Middle frontal gyrus (tissue), 1 donor: ENCODE measurements around the gene ASB2.

Experiments used
- DNase-seq: peaks from one replicate; pipeline ENCODE4 v3.0.0-alpha.2; 2015; ENCODE audit warnings: low spot score; ENCODE audit errors: extremely low spot score

ASB2 gene

DNA sequence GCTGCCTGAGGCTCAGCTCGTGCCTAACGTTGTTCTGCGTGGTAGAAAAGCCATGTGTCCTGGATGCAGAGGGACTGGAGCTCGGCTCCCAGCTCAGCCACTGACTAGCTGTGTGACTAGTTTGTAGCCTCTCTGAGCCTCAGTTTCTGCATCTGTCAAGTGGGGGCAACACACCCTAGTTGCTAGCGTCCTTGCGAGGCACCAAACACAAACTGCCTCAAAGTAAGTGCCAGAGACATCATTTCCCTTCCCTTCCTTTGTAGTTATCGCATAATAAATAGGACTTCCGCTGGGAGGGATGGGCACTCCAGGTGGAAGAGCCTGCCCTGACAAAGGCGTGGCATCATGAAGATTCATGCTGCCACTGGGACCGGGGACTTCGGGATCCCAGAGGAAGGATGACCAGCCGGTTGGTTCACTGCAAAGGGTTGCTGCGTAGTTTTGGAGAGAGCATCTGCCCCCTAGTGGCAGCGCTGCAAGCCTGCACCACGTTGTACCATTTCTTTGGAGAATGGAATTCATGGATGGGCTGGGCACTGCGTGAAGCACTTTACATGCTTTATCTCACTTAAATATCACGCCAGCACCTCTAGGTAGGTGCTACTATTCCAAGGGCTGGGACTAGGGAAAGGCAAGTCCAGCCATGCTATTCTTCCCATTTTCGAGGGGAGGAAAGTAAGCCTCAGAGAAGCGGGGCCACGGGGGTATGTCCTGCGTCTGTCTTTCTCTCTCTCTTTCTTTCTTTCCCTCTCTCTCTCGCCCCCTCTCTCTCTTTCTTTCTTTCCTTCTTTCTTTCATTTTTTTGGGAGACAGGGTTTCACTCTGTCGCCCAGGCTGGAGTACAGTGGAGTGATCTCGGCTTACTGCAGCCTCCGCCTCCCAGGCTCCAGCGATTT lies 25.4 kb upstream of the ASB2 start:
- DNase-seq = peak; percentile 51

DNA sequence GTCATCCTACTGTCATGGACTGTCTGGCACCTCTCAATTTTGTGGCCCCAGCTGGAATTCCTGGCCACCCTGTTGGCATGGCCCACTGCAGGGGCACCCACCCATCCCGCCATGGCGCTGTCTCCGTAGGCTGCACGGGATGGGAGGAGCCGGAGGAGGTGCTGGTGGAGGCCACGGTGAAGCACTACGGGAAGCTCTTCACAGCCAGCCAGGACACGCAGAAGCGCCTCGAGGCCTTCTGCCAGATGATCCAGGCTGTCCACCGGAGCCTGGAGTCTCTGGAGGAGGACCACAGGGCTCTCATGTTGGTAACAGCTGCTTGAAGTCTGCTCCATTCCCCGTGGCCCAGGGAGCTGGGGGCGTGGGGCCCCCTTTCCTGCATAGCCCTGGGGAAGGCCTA lies 24.6 kb upstream of the ASB2 start:
- no peak for DNase-seq

DNA sequence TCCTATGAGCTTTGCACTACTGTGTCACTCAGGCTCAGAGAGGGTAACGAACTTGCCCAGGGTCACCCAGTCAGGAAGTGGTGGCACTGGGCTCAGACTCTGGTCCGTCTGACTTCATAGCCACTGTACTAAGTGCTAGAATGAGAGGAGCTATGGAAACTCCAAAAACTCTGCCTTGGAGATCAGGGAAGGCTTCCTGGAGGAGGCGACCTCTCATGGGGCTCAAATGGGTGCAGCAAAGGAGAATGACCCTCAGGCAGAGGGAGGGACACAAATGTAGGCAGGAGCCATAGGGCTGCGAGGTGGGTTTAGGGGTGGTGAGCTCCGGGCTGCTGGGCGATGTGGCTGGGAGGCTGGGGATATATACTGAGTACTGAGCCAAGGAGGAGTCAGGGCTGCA lies 23.9 kb upstream of the ASB2 start:
- DNase-seq = no peak

- DNase-seq = no peak
These were observed 23.2 kb upstream of the ASB2 start for GRCh38 chr14:93999573-93999972.

- DNase-seq = no peak
These were observed 22.6 kb upstream of the ASB2 start for GRCh38 chr14:93998871-93999403.

DNA sequence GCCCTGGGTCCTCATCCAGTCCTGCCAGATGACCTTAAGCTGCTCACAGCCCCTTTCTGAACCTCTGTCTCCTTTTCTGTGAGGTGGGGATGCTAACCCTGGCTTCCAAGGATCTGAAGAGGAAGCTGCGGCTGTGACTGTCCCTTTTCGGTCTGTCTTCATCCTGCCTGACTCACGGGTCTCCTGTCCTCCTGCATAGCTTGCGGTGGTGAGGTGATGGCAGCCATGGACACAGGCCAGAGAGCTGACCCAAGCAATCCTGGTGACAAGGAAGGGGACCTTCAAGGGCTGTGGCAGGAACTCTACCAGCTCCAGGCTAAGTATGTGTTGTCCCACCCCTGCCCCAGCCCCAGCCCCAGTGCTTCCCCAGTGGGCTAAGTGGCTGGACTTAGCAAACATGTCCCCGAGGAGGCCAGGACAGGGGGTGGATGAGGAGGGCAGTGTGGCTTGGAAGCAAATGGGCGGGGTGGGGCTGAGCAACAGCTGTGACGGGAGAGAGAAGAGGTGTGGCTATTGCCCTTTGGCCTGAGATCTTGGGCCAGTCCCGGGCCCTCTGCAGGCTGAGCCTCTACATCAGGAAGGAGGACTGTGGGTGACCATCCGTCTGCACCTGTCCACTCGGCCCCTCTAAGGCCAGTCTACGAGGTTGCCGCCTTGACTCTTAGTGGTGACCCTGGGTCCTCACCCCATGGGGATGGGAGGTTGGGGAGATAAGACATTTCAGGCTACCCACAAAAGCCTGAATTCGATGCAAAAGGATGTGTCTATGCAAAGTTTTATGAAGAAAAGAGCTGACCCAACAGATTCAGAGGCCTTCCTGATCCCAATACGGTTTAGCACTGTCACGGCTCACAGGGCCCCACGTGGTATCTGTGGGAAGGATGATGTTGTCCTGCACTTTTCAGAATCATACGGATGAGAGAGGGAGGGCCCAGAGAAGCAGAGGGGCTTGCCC lies 21.8 kb upstream of the ASB2 start:
- DNase-seq = no peak

GRCh38 chr14:93997082-93997481 lies 20.7 kb upstream of the ASB2 start, which contains the start of gene CCDC197:
TSS of gene CCDC197 (plus strand) at chr14:93997301. CDS start at chr14:93998132, 831 bp downstream.
- DNase-seq = no peak

DNA sequence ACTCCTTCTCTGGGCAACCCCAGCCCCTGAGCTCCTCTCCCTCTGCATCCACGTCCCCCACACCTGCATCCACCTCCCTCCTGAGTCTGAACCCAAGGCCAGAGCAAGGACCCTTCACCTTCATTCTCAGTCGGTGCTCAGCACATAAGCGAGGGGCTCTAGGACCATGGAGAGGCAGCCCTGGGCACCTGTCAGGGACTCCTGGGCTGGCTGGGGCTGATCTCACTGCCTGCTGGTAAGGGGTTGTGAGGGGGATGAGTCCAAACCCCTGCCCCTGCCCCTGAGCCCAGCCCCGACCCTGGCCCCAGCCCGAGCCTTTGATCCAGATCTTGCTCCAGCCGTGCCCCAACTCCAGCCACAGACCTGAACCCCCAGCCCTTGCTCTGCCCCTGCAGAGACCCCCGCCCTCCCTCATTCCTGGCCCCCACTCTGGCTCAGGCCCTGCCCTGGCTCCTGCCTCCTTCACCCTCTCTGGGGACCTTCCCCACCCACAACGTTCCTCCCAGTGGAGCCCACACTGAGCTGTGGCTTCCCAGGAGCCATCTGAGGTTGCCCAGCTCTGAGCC lies 19.8 kb upstream of the ASB2 start:
- no peak for DNase-seq

- DNase-seq = peak; percentile 21
These were observed 18.7 kb upstream of the ASB2 start for GRCh38 chr14:93994919-93995682.

GRCh38 chr14:93993382-93993781 lies 17.0 kb upstream of the ASB2 start:
- no peak for DNase-seq

GRCh38 chr14:93991649-93992048 lies 15.3 kb upstream of the ASB2 start:
- no peak for DNase-seq

DNA sequence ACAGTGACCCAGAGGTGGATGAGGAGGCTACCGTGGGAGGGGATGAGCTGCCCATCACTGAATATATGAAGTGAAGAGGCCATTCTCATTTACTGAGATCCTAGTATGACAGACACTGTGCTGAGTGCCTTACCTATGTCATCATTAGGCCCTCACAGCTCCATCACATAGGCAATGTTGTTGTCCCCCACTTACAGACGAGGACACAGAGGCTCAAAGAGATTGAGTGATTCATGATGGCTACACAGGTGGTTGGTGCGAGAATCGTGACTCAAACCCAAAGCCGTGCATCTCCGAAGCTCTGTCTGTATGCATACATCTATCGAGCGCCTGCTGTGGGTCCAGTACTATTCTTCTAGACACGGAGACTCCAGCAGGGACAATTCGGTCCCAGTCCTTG lies 14.8 kb upstream of the ASB2 start:
- no peak for DNase-seq

- no peak for DNase-seq
These were observed 13.6 kb upstream of the ASB2 start for GRCh38 chr14:93989939-93990338.

DNA sequence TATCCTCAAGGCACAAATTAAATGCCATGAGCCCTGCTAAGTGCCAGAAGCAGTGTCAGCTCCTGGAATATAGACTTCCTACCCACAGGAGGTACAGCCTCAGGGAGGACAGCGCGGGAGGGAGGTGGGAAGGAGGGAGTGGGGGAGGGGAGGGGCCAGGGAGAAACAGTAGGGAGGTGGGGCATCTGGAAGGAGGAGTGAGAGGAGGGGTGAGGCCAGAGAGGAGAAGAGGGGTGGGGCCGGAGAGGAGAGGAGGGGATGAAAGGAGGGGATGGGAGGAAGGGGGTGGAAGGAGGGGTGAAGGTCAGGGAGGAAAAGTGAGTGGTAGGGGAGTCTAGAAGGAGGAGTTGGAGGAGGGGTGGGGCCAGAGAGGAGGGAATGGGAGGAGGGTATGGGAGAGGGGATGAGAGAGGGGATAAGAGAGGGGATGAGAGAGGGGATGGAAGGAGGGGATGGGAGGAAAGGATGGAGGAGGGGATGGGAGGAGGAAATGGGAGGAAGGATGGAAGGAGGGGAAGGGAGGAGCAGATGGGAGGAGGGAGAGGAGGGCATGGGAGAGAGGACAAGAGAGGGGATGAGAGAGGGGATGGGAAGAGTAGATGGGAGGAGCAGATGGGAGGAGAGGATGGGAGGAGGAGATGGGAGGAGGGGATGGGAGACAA lies 11.6 kb upstream of the ASB2 start:
- DNase-seq = no peak

GRCh38 chr14:93987376-93987775 lies 11.0 kb upstream of the ASB2 start:
- DNase-seq = no peak

GRCh38 chr14:93986955-93987354 lies 10.6 kb upstream of the ASB2 start:
- DNase-seq = no peak

GRCh38 chr14:93984987-93985410 lies 8.6 kb upstream of the ASB2 start:
- peak; percentile 54 for DNase-seq

DNA sequence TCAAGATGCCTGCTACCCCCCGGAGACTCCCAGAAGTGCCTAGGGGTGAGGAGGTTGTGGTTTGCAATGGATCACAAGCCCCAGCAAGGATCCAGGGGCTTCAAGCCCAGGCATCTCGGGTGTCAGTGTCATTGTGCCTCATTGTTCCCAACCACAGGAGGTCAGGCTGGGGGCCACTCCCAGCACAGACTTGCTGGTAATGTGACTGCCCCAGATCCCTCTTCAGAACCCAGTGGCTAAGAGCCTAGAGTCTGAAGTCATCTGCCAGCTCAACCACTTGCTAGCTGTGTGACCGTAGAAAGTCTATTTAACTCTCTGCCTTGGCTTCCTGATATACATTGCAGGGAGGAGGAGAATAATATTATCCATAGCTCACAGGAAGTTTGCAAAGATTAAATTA lies 7.7 kb upstream of the ASB2 start:
- DNase-seq = no peak

DNA sequence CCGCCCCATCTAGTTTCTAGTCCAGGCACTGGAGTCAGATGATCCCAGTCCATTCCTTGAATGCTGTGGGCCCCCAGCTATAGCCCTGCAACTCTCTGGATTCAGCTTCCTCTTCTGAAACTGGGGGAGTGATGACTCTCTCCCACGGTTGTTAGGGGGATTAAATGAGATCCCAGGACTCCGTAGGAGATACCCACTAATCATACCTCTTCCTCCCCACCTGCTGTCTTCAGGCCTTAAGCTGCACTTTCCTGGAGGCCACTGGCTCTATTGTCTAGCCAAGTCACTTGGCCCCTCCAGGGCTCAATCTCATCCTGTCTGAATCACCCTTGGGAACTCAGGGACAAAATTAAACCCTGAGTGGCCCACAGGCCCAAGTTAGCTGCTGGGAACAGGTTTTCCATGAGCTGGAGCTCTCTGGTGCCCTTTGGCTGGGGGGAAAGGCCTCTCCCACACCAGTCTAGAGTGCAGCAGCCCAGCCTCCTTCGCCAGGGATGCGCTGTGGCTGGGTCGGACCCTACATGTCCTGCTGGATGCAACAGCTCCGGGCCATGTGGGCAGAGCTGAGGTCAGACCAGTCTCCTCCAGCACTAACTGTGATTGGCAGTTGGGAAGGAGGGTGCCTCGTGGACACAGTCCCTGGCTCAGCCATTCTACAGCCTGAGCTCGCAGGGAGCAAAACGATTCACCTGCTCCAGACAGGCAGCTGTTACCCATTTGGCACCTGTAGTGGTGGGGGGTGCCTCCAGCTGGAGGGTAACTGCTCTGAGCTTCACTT lies 6.0 kb upstream of the ASB2 start:
- no peak for DNase-seq
